Measurements from ENCODE around the gene PSMD2.
"Not testable (repeated sequence)": the region's sequence is repeated elsewhere in the genome, so short reads cannot be mapped to it uniquely, and the experiment has no call there.

PSMD2 gene

GRCh38 chr3:184298759-184299487 is at the start of gene PSMD2:
PSMD2 (plus strand) TSS chr3:184299241; CDS start chr3:184299267, 26 bp downstream.
- DNase-seq (ENCODE audit: low read depth), result peak; percentile 97

- DNase-seq (ENCODE audit: low read depth), result peak; percentile 88
These were observed 49.5 kb upstream of the PSMD2 start, which contains the start of gene EEF1AKMT4 for GRCh38 chr3:184249412-184250166. EEF1AKMT4 (plus strand) TSS chr3:184249672; CDS start chr3:184249695, 23 bp downstream.

DNA sequence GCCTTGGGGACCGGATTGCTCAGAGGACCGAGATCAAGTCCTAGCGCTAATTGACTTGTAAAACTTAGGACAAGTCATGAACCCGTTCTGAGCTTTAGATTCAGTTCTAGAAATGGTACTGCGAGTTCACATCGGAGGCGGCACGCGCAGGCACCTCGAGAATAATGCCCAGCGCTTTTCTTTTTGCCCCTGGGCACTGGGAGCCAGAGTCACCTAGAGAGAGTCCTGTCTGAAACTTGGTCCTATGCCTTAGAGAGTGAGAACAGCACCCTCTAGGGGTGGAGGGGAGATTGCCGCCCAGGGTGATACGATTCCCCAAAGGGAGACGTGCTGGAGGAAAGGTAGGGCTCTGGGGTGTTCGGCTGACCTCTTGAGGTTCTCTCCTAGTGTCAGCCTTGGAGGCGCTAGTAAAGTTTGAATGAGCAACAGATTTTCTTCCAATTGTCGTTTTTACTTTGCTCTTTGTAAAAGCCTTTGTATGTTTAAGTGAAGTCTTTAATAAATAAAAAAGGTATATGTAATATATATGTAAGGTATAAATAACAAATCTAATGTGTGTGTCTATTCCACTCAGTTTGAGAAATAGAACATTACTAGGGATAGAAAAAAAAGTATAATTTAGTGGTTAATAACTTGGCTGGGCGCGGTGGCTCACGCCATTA is 48.7 kb upstream of the PSMD2 start:
- DNase-seq (ENCODE audit: low read depth), result peak; percentile 84

DNA sequence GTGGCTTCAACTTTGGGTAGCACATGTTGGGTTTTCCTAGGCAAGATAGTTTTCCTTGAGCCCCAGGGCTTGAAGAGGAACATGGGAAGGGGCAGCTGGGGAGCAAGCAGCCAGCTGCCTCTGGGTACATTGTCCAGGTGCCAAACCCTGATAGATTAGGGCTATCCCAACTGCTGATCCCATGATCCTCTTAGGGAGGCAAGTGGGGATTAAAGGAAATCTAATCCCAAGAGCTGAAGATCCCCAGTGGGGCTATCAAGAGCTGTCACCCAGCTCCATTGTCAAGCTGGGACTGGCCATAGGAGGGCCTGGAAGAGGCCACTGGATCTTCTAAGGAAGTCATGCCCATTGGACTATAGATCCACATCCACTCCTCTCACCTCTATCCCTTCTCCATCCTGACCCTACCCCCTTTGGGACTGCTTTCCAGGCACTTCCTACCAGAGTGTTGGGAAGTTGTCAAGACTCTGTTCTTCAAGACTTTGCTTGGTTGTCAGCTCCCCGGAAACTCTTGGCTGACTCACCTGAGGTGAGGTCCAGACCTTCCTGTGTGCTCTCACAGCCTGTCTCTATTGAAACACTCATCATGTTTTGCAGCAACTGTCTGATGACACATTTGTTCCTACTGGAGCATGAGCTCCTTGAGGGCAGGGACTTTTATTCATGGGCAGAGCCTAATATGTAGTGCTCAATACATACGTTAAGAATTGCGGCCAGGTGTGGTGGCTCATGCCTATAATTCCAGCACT is 43.6 kb upstream of the PSMD2 start:
- DNase-seq (ENCODE audit: low read depth), result no peak

GRCh38 chr3:184257083-184257915 is 41.7 kb upstream of the PSMD2 start:
- DNase-seq (ENCODE audit: low read depth), result no peak

DNA sequence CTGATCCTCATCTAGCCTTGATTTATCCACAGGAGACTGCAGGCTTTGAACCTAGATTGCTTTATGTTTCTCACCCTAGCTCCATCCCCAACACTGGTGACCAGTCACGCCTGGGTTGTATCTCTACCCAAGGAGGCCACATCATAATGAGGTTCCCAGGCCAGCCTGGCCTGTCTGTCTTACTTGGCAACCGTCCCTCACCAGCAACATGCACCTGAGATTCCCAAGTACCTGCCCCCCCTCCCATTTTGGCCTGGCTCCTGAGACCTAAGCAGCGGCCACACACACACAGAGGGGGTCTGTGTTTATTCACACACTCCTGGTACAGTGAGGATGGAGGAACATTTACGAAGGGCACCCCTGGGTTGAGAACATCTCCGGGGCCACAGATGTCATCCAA is 40.1 kb upstream of the PSMD2 start:
- no peak for DNase-seq (ENCODE audit: low read depth)

- DNase-seq (ENCODE audit: low read depth), result no peak
These were observed 39.6 kb upstream of the PSMD2 start for GRCh38 chr3:184259396-184259877.

DNA sequence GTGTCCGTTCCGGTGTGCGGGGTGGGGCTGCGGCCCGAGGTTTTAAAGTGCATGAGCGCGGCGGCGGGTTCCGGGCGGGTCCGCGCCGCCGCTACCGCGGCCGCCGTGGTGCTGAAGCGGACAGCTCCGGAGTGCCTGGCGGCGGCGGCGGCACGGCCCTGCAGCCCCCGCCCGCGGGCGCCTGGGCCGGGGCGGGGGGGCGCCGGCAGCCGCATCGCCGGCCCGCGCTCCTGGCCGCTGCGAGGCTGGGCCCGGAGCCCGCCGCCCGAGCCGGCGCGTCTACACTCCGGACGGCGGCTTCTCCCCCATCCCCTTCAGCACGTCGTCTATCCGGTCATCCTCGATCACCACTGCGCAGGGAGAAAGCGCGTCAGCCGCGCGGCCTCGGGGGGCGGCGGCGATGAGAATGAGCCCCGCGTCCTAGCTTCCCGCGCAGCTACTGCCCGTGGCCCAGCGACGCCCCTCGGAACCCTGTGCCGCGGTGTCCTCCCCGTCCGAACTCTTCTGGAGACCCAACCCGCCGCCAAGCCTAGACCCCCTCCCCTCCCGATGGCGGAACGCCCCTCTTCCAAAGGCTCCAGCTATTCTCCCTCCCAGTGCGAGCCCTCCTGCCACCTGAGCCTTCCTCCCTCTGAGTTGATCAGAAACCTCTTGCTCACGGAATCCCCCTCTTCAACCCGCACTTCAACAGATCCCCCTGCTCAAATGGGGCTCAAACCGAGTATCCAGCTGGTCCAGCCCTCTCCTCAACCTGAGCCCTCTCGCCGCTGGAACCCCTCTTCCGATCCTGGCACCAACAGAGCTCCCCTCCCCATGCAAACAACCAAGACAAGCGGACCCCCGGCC is 38.9 kb upstream of the PSMD2 start:
- DNase-seq (ENCODE audit: low read depth), result no peak

DNA sequence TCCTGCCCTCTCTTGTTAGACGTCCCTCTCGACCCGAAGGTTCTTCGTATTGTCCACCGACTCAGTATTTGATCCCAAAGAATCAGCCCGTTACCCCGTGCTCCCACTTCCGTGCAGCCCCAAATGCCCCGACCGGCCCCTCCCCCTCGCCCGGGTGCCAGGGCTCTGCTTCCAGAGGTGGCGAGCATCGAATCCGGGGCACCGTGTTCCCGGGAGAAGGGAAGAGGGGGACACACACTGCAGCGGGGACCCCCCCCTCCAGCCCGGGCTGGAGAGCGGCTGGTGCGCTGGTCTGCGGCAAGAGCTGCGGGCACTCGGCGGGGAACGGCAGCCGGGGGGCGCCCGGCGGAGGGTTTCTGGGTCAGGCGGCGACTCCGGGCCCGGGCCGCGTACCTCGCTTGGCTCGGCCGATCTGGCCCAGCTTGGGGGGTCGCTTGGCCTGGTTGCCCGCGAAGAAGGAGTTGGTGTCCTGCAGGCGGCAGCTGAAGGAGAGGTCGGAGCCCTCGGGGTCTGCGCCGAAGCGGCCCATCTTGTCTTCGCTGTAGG is 38.2 kb upstream of the PSMD2 start:
- DNase-seq (ENCODE audit: low read depth), result no peak

GRCh38 chr3:184261270-184261853 is 37.7 kb upstream of the PSMD2 start, which contains the start of gene CAMK2N2:
CAMK2N2 (minus strand) TSS chr3:184261553; CDS start chr3:184261285, 268 bp downstream.
- DNase-seq (ENCODE audit: low read depth), result no peak

GRCh38 chr3:184261854-184262763 is 36.9 kb upstream of the PSMD2 start:
- DNase-seq (ENCODE audit: low read depth), result no peak

GRCh38 chr3:184262764-184263179 is 36.3 kb upstream of the PSMD2 start:
- DNase-seq (ENCODE audit: low read depth), result no peak

GRCh38 chr3:184267249-184267648 is 31.8 kb upstream of the PSMD2 start:
- DNase-seq (ENCODE audit: low read depth), result not testable (repeated sequence)

DNA sequence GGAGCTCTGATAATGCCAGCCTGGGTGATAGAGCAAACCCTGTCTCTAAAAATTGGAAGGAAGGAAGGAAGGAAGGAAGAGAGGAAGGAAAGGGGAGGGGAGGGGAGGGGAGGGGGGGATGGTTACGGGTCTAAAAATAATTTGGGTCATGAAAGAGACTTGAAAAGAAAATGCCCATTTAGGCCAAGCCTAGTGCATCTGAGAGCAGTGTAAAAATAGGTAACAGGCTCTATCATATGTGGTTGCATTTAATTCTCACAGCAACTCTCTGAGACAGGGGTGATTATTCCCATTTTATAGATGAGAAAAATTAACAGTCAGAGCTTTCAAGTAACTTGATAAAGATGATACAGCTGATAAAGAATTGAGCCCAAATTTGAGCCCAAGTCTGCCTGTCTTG is 26.8 kb upstream of the PSMD2 start:
- no peak for DNase-seq (ENCODE audit: low read depth)

GRCh38 chr3:184275381-184275701 is 23.7 kb upstream of the PSMD2 start:
- no peak for DNase-seq (ENCODE audit: low read depth)

GRCh38 chr3:184275961-184276910 is 22.8 kb upstream of the PSMD2 start, which contains the start of gene ECE2:
ECE2 (plus strand) TSS chr3:184276022; CDS start chr3:184276154, 132 bp downstream.
- no peak for DNase-seq (ENCODE audit: low read depth)

DNA sequence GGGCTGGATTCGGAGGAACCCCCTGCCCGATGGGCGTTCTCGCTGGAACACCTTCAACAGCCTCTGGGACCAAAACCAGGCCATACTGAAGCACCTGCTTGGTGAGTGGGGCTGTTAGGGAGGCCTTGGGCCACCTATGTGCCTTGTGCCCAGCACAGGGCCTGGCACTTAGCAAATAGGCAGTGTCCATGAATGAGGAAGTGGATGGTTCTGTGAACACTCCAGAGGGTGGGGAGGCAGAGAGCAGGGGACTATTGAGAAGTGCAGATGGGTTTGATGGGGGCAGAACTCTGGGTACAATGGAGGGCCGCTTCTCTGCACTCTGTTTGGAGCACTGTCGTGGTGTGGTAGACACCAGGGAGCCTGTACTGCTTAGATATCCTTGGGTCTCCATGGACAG is 21.7 kb upstream of the PSMD2 start:
- DNase-seq (ENCODE audit: low read depth), result no peak
